ENCODE measurements around the gene SIK3. TPM values are rescaled to one million over a fixed set of nuclear protein-coding genes. Genes with fewer than 3 reads are reported as not detected.

The SIK3 gene
- 35.6 TPM for polyA plus RNA-seq (2012; ENCODE audit: insufficient read depth, insufficient read length, low read depth)

DNA sequence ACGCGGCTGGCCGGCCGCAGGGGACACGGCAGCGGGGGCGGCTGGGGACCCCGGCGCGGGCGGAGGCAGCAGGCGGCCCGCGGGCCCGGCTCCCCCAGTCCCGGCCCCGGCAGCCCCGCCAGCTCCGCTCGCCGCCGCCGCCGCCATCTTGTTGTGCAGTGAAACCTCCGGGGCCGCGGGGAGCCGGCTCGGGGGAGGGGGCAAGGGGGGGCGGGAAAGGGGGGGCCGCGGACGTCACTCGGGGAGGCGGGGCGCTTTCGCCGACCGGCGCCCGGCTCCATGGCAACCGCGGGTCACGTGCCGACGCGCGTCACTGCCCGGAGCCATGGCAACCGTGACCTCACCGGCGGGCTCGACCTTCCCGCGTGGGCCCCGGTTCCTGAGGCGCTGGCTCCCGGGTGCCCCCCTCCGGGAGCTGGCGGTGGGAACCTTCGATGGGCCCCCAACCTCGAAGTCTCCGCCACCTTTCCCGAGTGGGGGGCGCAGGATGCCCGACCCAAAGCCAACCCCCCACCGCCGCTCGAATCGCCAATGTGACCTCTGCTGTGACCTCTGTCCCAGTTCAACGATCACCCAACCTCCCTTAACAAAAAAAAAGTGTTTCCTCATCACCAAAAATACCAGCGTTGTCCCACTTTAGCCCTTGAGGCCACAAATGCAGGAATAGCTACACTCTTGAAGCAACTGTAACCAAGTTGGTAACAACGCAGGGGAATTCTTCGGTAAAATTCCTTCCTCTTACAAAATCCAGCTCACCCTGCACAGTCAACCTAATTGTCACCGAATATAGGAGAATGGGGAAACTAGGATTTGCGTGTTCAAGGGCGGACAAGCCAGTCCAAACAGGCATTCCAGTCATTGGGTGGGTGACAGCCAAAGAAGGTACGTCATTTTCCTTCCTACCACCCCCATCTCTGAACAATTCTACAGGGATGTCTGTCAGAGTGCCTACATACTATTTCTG lies at the start of gene SIK3:
Gene SIK3 (minus strand): TSS at position 160 of the 964 bp plus-strand sequence. CDS start 13 bp downstream, at position 147.
- DNase-seq: peak; percentile 96
- Histone ChIP-seq H3K27me3 (no peaks in the 10 kb centered on the region), H3K4me3 (ENCODE audit: low read depth, low read length) (peak within 1 kb of the TSS; percentile 92), H3K9me3 (no peaks in the 10 kb centered on the region), H3K36me3 (no peaks in the 10 kb centered on the region), H3K4me1 (peaks cover 23% of the 10 kb centered on the region)
- TF ChIP-seq, protein P1, sequence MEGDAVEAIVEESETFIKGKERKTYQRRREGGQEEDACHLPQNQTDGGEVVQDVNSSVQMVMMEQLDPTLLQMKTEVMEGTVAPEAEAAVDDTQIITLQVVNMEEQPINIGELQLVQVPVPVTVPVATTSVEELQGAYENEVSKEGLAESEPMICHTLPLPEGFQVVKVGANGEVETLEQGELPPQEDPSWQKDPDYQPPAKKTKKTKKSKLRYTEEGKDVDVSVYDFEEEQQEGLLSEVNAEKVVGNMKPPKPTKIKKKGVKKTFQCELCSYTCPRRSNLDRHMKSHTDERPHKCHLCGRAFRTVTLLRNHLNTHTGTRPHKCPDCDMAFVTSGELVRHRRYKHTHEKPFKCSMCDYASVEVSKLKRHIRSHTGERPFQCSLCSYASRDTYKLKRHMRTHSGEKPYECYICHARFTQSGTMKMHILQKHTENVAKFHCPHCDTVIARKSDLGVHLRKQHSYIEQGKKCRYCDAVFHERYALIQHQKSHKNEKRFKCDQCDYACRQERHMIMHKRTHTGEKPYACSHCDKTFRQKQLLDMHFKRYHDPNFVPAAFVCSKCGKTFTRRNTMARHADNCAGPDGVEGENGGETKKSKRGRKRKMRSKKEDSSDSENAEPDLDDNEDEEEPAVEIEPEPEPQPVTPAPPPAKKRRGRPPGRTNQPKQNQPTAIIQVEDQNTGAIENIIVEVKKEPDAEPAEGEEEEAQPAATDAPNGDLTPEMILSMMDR (IDR thresholded peaks at IDR 0.05; ENCODE audit: low read depth, low read length): no peak

DNA sequence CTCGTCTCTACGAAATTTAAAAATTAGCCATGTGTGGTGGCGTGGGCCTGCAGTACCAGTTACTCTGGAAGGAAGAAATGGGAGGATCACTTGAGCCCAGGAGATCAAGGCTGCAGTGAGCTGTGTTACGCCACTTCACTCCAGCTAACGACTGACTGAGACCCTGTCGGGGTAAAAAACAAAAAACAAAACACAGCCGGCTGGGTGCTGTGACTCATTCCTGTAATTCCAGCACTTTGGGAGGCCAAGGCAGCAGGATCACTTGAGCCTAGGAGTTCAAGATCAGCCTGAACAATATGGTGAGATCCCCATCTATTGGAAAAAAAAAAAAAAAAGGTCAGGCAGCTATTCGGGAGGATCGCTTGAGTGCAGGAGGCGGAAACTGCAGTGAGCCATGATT lies 48.3 kb upstream of the SIK3 start:
- no peak for DNase-seq
- Histone ChIP-seq H3K27me3 (no peaks in the 10 kb centered on the region), H3K4me1 (no peaks in the 10 kb centered on the region), H3K9me3 (no peaks in the 10 kb centered on the region), H3K4me3 (ENCODE audit: low read depth, low read length) (no peak overlapping the region), H3K36me3 (peaks cover 37% of the 10 kb centered on the region)
- TF ChIP-seq, protein P1 (IDR thresholded peaks at IDR 0.05; ENCODE audit: low read depth, low read length): no peak

- no peaks in the 10 kb centered on the region for H3K4me1 ChIP-seq
- H3K9me3 ChIP-seq: no peaks in the 10 kb centered on the region
- peaks cover 37% of the 10 kb centered on the region for H3K36me3 ChIP-seq
- TF ChIP-seq, protein P1 (IDR thresholded peaks at IDR 0.05; ENCODE audit: low read depth, low read length): peak; percentile 41
- H3K4me3 ChIP-seq (ENCODE audit: low read depth, low read length): peak overlapping the region; percentile 83
- H3K27me3 ChIP-seq: no peaks in the 10 kb centered on the region
- DNase-seq: peak; percentile 21
Observed at GRCh38 chr11:117145393-117145761, 47.1 kb upstream of the SIK3 start.

DNA sequence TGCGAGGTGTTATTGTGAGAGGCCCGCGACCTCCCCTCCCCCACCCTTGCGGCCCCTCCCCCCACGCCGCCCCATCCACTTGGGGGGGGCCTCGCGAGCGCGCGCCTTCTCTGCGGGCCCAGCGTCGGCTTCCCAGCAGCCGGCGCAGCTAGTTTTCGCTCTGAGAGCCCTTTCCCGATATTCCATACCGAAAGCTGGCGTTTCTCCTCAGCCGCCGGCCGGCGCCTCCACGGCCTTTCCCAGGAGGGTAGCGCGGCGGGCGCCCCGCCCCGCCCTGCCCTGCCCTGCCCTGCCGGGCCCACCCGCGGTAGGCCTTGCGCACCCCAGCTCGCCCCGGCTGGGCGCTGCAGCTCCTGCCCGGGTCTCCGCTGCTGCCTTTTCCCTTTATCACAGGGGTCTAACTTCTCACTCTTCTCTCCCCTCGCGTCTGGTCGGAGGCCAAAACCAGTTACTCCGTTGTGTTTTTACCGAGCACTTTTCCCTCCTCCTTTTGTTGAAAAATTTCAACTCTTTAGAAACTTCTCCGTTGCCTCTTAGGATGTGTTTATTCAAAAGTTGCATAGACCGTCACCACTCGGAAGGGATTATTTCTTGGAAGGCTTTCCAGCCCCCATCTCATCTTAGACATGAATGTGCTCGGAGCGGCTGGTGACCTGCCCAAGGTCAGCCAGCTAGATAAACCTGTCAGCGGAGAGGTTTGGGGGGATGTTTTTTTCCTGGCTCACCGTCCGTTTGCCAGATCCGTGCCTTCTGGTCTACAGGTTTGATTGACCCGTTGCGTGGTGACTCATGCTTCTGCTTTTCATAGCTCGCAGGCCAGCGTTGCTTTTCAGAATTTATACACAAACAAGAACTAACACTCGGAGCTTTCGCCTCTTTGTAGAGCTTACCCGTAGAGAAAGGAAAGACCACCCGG lies 46.5 kb upstream of the SIK3 start:
- H3K36me3 ChIP-seq: peaks cover 37% of the 10 kb centered on the region
- TF ChIP-seq, protein P1 (IDR thresholded peaks at IDR 0.05; ENCODE audit: low read depth, low read length): no peak
- peak overlapping the region; percentile 83 for H3K4me3 ChIP-seq (ENCODE audit: low read depth, low read length)
- H3K4me1 ChIP-seq: no peaks in the 10 kb centered on the region
- no peaks in the 10 kb centered on the region for H3K9me3 ChIP-seq
- DNase-seq: peak; percentile 65
- H3K27me3 ChIP-seq: no peaks in the 10 kb centered on the region

DNA sequence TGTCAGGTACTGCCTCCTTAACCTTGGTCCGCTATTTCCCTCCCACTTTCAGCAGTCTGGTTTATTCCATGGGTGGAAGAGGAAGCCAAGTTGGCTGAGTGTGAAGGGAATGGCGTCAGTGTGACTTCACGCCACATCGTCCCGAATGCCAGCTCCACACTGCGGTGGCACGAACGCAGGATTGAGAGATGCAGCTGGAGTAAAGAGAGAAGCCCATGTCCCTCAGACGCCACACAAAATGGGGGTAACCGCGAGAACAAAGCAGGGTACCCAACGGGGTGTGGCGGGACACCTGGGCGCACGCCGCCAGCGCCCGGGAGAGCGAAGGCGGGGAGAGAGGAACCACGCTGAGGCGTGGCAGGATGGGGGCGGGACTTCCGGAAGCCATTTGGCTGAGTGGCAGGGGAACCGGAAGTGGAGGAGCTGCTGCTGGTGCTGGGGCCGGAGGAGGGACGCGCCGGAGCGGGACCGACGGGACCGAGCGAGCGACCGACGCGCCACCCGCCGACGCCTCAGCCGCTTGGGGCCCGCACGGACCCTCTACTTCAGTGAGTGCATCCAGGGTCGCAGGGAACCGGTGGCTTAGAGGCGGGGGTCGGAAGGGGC lies 45.7 kb upstream of the SIK3 start, which contains the start of gene PAFAH1B2:
Gene PAFAH1B2 (plus strand): TSS at position 417 of the 606 bp plus-strand sequence. CDS start 8,161 bp downstream, outside the sequence.
- H3K27me3 ChIP-seq: no peaks in the 10 kb centered on the region
- H3K4me3 ChIP-seq (ENCODE audit: low read depth, low read length): peak within 1 kb of the TSS; percentile 83
- no peaks in the 10 kb centered on the region for H3K9me3 ChIP-seq
- TF ChIP-seq, protein P1 (IDR thresholded peaks at IDR 0.05; ENCODE audit: low read depth, low read length): no peak
- no peaks in the 10 kb centered on the region for H3K4me1 ChIP-seq
- peak; percentile 97 for DNase-seq
- peaks cover 35% of the 10 kb centered on the region for H3K36me3 ChIP-seq
